Neutrophil (primary cell): Measurements from ENCODE around the gene FHOD3.

Experiments
- H3K27ac ChIP-seq: fragments of 200-600 bp; sonication (generic); 2 replicates; pipeline ENCODE4 v1.5.1; 2016; ENCODE audit warnings: mild to moderate bottlenecking, moderate library complexity
- H3K27me3 ChIP-seq: fragments of 200-600 bp; sonication (generic); 2 replicates; pipeline ENCODE4 v1.6.0; 2016; ENCODE audit warnings: mild to moderate bottlenecking
- H3K36me3 ChIP-seq: fragments of 200-600 bp; sonication (generic); 2 replicates; pipeline ENCODE4 v1.5.1; 2017
- H3K4me1 ChIP-seq, 2 experiments: fragments of 200-600 bp in 1 of 2; sonication (generic) in 1 of 2; 1 replicate in 1 of 2; 2 replicates in 1 of 2; pipeline versions ENCODE4 v1.5.1 to v1.6.1; 2013 to 2016; ENCODE audit warnings: low read depth in 1 of 2, low read length in 1 of 2, mild to moderate bottlenecking in 1 of 2, moderate library complexity in 1 of 2; ENCODE audit not compliant: control insufficient read depth in 1 of 2, insufficient read depth in 1 of 2
- H3K4me3 ChIP-seq, 2 experiments: fragments of 200-600 bp in 1 of 2; sonication (generic) in 1 of 2; 1 replicate in 1 of 2; 2 replicates in 1 of 2; pipeline ENCODE4 v1.5.1; 2013 to 2016; ENCODE audit warnings: low read depth in 1 of 2, low read length in 1 of 2, mild to moderate bottlenecking in 1 of 2, moderate library complexity in 1 of 2
- H3K9me3 ChIP-seq: fragments of 200-600 bp; sonication (generic); 2 replicates; pipeline ENCODE4 v1.5.1; 2016
- TF ChIP-seq, protein P1 (sequence below): fragments of 200-600 bp; sonication (generic); IDR thresholded peaks from 2 replicates; pipeline ENCODE4 v1.5.1; 2016; ENCODE audit warnings: antibody characterized with exemption

Gene FHOD3

DNA sequence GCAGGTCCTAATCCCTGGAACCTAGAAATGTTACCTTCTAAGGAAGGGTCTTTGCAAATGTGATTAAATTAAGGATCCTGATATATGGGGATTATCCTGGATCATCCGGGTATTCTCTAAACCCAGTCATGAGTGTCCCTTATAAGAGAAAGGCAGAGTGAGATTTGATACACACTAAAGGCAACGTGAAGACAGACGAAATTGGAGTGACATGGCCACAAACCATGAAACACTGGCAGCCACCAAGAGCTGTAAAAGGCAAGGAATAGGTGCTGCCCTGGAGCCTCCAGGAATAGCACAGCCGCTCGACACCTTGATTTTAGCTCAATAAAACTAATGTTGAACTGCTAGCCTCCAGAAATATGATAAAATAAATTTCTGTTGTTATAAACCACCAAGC lies 486.3 kb downstream of the FHOD3 start:
- no peaks in the 10 kb centered on the region for H3K9me3 ChIP-seq
- TF ChIP-seq, protein P1, sequence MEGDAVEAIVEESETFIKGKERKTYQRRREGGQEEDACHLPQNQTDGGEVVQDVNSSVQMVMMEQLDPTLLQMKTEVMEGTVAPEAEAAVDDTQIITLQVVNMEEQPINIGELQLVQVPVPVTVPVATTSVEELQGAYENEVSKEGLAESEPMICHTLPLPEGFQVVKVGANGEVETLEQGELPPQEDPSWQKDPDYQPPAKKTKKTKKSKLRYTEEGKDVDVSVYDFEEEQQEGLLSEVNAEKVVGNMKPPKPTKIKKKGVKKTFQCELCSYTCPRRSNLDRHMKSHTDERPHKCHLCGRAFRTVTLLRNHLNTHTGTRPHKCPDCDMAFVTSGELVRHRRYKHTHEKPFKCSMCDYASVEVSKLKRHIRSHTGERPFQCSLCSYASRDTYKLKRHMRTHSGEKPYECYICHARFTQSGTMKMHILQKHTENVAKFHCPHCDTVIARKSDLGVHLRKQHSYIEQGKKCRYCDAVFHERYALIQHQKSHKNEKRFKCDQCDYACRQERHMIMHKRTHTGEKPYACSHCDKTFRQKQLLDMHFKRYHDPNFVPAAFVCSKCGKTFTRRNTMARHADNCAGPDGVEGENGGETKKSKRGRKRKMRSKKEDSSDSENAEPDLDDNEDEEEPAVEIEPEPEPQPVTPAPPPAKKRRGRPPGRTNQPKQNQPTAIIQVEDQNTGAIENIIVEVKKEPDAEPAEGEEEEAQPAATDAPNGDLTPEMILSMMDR: no peak

DNA sequence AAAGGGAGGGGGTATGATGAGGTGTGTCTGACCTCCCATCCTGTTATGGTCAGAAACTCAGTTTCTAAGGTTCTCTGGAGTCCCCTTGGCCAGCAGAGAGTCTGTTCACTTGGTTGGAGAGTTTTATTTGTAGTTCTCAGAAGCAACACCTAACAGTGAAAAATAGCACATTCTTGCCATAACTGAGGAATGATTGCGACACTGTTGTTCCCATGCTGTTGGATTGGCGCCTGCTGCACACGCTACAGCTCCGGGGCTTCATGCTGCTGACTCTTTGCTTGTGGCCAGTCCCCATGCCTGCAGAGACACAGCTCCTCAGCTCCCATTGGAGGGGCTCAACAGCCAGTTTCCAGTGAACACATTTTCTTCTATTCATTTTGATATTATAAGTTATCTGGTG lies 489.2 kb downstream of the FHOD3 start:
- Histone ChIP-seq H3K9me3 (peaks cover 5% of the 10 kb centered on the region), H3K4me1 (no peaks in the 10 kb centered on the region), H3K27me3 (no peaks in the 10 kb centered on the region), H3K27ac (no peak overlapping the region), H3K4me3 (no peak overlapping the region), H3K36me3 (peaks cover 16% of the 10 kb centered on the region)
- TF ChIP-seq, protein P1: no peak

More for the DNA sequence above, 486.3 kb downstream of the FHOD3 start:
- no peak overlapping the region for H3K4me3 ChIP-seq
- H3K27ac ChIP-seq: no peak overlapping the region
- no peaks in the 10 kb centered on the region for H3K36me3 ChIP-seq
- H3K27me3 ChIP-seq: no peaks in the 10 kb centered on the region
- H3K4me1 ChIP-seq: no peaks in the 10 kb centered on the region

DNA sequence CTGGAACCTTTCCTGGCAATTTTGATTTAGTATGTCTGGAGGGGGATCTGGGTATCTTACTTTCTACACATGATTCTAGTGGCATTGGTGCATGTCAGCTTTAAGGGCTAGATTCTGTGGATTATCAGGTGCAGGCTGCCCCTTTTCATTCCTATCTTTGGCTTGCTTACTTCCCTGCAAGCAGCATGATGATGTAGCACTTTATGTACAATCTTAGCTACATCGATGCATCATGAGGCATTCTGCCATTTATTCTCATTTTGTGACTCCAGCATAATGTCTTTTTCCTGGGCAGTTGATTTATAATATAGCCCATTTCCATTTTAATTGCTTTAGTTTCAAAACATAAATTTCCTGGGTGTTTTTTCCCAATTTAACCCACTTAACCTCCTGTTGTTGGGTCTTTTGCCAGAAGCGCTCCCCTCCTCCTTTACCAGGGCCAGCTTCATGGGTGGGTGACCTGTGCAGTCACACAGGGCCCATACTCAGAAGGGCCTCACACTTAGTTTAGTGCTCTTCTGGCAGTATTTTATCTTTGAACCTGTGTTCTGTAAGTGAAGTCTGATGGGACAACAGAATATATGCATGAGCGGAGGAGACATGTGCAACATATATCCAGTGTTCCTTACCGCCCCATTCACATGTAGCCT lies 495.2 kb downstream of the FHOD3 start:
- no peak overlapping the region for H3K4me3 ChIP-seq
- H3K36me3 ChIP-seq: peaks cover 53% of the 10 kb centered on the region
- TF ChIP-seq, protein P1: no peak
- peaks cover 5% of the 10 kb centered on the region for H3K9me3 ChIP-seq
- no peaks in the 10 kb centered on the region for H3K27me3 ChIP-seq
- no peaks in the 10 kb centered on the region for H3K4me1 ChIP-seq
- no peak overlapping the region for H3K27ac ChIP-seq

DNA sequence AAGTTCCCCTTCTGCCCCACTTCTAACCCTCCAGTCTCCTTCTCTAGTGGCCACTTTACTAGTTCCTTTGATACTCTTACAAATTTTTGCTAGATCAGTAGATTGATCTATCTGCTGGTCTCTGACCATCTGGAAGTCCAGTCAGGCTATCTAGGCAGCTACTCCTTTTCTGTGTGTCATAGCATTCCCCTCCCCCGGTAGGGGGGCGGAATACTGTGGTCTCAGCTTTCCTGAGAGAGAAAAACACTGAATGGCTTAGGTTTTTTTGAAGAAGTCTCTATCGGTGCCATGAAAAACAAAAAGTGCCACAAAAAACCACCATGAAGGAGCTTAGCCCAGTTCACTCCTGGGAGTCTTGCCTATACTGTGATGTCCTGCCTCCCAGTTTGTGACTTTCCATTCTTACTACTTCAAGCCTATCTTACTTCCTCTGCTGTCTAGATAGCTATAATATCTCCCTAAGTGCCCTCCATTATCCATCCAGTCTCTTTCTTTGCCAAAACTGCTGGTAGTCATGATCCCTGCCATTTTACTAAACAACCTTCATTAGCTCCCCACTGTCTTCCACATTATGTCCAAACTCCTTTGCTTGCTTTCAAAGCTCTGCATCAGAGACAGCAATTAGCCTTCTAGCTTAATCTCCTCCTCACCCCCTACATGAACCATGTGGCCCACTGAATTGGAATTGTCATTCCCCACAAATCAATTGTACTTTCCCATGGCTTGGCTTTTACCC lies 501.4 kb downstream of the FHOD3 start:
- Histone ChIP-seq H3K4me3 (no peak overlapping the region), H3K27ac (no peak overlapping the region), H3K9me3 (no peaks in the 10 kb centered on the region), H3K27me3 (no peaks in the 10 kb centered on the region), H3K4me1 (no peaks in the 10 kb centered on the region), H3K36me3 (peaks cover 75% of the 10 kb centered on the region)
- TF ChIP-seq, protein P1: no peak

DNA sequence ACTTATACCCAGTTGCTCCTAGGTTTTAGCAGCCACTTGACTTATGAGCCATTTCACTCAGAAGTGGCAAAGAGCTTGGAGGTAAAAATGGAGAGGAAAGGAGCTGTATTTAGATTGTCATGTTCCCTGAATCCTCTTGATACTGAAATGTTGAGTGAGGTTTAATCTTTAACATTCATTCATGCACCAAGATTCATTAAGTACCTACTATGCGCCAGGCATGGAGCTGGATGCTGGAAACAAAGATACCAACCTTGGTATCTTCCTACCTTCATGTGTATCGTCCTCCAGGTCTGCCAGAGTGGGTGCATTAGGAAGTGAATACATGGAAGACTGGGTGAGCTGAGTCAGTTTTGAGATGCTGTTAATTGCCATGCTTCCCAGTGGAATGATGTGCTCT lies 507.6 kb downstream of the FHOD3 start:
- Histone ChIP-seq H3K4me1 (no peaks in the 10 kb centered on the region), H3K36me3 (peaks cover 51% of the 10 kb centered on the region), H3K27ac (no peak overlapping the region), H3K27me3 (no peaks in the 10 kb centered on the region), H3K4me3 (no peak overlapping the region), H3K9me3 (no peaks in the 10 kb centered on the region)
- TF ChIP-seq, protein P1: no peak
